ENCODE measurements around the gene IARS1.
A peak's percentile ranks its signal among the peaks of the same experiment; 100 is the strongest.

Gene IARS1

DNA sequence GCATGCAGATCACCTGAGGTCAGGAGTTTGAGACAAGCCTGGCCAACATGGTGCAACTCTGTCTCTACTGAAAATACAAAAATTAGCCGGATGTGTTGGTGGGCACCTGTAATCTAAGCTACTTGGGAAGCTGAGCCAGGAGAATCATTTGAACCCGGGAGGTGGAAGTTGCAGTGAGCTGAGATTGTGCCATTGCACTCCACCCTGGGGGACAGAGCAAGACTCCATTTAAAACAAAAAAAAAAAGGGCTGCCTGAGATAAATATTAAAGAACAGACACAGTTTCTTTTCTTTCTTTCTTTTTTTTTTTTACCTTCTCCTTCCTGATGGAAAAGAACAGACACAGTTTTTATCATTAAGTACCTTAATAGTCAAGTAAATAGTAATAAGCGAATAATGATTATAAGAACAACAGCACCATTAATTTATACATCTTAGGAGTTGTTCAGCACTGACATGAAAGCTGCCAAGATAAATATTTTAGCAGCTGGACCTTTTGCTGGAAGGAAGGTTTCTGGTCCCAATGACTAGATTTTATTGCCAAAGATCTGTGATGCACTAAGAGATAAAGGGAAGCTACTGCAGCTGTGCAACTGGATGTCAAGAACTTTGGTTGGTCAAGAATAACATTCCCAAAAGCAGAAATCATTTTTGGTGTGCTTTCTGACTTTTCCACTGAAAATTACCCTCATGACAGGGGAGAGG lies 39.2 kb upstream of the IARS1 start:
- H3K4me2 ChIP-seq (ENCODE audit: low read length) = no peak overlapping the region
- H3K9me3 ChIP-seq (ENCODE audit: insufficient read depth, low read length) = no peaks in the 10 kb centered on the region
- H3K4me3 ChIP-seq (ENCODE audit: low read length) = no peak overlapping the region
- no peak for TF ChIP-seq EZH2phosphoT487 (IDR thresholded peaks at IDR 0.05; ENCODE audit: low read depth)
- TF ChIP-seq, protein P1, sequence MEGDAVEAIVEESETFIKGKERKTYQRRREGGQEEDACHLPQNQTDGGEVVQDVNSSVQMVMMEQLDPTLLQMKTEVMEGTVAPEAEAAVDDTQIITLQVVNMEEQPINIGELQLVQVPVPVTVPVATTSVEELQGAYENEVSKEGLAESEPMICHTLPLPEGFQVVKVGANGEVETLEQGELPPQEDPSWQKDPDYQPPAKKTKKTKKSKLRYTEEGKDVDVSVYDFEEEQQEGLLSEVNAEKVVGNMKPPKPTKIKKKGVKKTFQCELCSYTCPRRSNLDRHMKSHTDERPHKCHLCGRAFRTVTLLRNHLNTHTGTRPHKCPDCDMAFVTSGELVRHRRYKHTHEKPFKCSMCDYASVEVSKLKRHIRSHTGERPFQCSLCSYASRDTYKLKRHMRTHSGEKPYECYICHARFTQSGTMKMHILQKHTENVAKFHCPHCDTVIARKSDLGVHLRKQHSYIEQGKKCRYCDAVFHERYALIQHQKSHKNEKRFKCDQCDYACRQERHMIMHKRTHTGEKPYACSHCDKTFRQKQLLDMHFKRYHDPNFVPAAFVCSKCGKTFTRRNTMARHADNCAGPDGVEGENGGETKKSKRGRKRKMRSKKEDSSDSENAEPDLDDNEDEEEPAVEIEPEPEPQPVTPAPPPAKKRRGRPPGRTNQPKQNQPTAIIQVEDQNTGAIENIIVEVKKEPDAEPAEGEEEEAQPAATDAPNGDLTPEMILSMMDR (IDR thresholded peaks at IDR 0.05; ENCODE audit: low read depth, low read length) = no peak
- H2AFZ ChIP-seq (ENCODE audit: low read depth, low read length) = no peak overlapping the region
- no peak overlapping the region for H3K9ac ChIP-seq (ENCODE audit: low read length)
- peaks cover 13% of the 10 kb centered on the region for H3K4me1 ChIP-seq (ENCODE audit: low read length)
- peaks cover 20% of the 10 kb centered on the region for H3K36me3 ChIP-seq (replicated peaks; ENCODE audit: low read depth, low read length)
- no peaks in the 10 kb centered on the region for H3K27me3 ChIP-seq (ENCODE audit: low read depth, low read length)
- peaks cover 27% of the 10 kb centered on the region for H3K79me2 ChIP-seq (ENCODE audit: low read length)
- no peaks in the 10 kb centered on the region for H4K20me1 ChIP-seq (ENCODE audit: insufficient read depth, low read length)
- H3K27ac ChIP-seq (ENCODE audit: low read length) = no peak overlapping the region

DNA sequence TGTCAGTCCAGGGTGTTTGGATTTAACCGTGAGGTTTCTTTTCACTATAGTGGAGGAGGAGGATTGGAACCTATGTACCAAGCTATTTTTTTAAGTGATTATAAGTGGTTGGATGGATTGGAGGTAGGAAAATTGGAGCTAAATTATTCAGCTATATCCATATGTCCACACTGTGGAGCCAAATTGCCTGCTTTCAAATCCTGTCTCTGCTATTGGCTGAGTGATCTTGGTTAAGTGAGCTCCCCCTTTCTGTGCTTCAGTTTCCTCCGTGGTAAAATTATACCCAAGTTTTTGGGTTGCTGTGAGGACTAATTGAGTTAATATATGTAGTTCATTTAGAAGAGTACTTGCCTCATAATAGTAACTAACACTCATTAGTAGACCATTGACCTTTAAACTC lies 34.7 kb upstream of the IARS1 start:
- Histone ChIP-seq H3K9ac (ENCODE audit: low read length) (no peak overlapping the region), H3K4me2 (ENCODE audit: low read length) (no peak overlapping the region), H3K79me2 (ENCODE audit: low read length) (peaks cover 66% of the 10 kb centered on the region)

DNA sequence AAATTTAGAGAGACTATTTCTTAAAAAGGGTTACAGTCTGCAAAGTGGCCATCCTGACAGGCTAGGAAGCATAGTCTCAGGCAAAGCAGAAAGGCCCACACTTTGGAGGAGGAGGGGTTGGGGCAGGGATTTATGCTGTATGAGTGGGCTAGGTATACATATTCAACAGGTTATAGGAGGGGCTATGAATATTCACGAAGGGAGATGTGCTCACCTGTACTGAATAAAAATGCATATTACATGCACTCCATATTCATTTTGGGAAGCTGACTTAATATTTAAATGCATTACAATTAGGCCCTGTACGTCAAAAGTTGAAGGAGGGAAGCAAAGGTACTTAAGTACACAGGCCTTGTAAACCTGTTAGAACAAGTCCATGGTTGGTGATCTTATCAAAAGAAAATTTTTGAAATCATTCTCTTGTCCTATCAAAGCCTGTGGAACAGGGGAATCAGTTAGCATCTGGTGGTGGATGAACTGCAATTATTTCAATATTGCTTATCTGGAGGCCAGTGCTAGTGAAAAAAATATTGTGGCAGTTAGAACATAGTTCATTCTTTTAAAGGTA lies 33.9 kb upstream of the IARS1 start:
- H3K4me3 ChIP-seq (ENCODE audit: low read length) = peak overlapping the region; percentile 97

More for the DNA sequence above, 34.7 kb upstream of the IARS1 start:
- Histone ChIP-seq H2AFZ (ENCODE audit: low read depth, low read length) (no peak overlapping the region), H3K36me3 (replicated peaks; ENCODE audit: low read depth, low read length) (peaks cover 2% of the 10 kb centered on the region), H3K4me3 (ENCODE audit: low read length) (no peak overlapping the region), H3K9me3 (ENCODE audit: insufficient read depth, low read length) (no peaks in the 10 kb centered on the region), H3K27me3 (ENCODE audit: low read depth, low read length) (no peaks in the 10 kb centered on the region), H3K27ac (ENCODE audit: low read length) (no peak overlapping the region), H4K20me1 (ENCODE audit: insufficient read depth, low read length) (no peaks in the 10 kb centered on the region), H3K4me1 (ENCODE audit: low read length) (peaks cover 21% of the 10 kb centered on the region)
- TF ChIP-seq, protein P1 (IDR thresholded peaks at IDR 0.05; ENCODE audit: low read depth, low read length) = no peak

DNA sequence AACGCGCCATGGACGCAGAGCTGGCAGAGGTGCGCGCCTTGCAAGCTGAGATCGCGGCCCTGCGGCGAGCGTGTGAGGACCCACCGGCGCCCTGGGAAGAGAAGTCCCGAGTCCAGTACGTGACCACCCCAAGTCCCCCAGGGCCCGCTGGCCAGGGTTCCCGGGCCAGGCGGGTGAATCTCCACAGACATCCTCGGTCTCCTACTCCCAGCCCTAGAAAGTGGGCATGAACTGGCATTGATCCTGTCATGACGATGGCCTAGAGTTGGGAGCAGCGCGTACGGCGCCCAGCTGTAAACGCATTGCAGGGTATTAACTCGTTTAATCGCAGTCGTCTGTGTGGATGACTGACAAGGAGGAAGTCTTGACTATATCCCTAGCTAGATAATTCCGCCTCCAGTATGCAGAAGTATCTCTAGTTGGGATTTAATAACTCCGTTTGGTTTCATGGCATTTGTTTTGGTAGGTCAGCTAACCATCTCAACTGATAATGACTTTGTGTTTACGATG lies 32.5 kb upstream of the IARS1 start:
- Histone ChIP-seq H2AFZ (ENCODE audit: low read depth, low read length) (peak overlapping the region; percentile 98), H3K79me2 (ENCODE audit: low read length) (peaks cover 72% of the 10 kb centered on the region), H3K36me3 (replicated peaks; ENCODE audit: low read depth, low read length) (peaks cover 12% of the 10 kb centered on the region), H3K9ac (ENCODE audit: low read length) (peak overlapping the region; percentile 92), H3K27me3 (ENCODE audit: low read depth, low read length) (no peaks in the 10 kb centered on the region), H3K9me3 (ENCODE audit: insufficient read depth, low read length) (no peaks in the 10 kb centered on the region), H3K4me3 (ENCODE audit: low read length) (peak overlapping the region; percentile 97), H3K4me2 (ENCODE audit: low read length) (peak overlapping the region; percentile 88), H3K4me1 (ENCODE audit: low read length) (peaks cover 21% of the 10 kb centered on the region), H4K20me1 (ENCODE audit: insufficient read depth, low read length) (no peaks in the 10 kb centered on the region), H3K27ac (ENCODE audit: low read length) (peak overlapping the region; percentile 76; the same call in 1 of the 2 replicates)
- TF ChIP-seq, protein P1 (IDR thresholded peaks at IDR 0.05; ENCODE audit: low read depth, low read length) = no peak
- TF ChIP-seq EZH2phosphoT487 (IDR thresholded peaks at IDR 0.05; ENCODE audit: low read depth) = no peak

More for the DNA sequence above, 33.9 kb upstream of the IARS1 start:
- Histone ChIP-seq H3K36me3 (replicated peaks; ENCODE audit: low read depth, low read length) (peaks cover 9% of the 10 kb centered on the region), H3K27me3 (ENCODE audit: low read depth, low read length) (no peaks in the 10 kb centered on the region), H3K27ac (ENCODE audit: low read length) (no peak overlapping the region), H3K9ac (ENCODE audit: low read length) (peak overlapping the region; percentile 92; the same call in 1 of the 2 replicates), H4K20me1 (ENCODE audit: insufficient read depth, low read length) (no peaks in the 10 kb centered on the region), H3K4me2 (ENCODE audit: low read length) (peak overlapping the region; percentile 88), H2AFZ (ENCODE audit: low read depth, low read length) (no peak overlapping the region), H3K79me2 (ENCODE audit: low read length) (peaks cover 72% of the 10 kb centered on the region), H3K4me1 (ENCODE audit: low read length) (peaks cover 21% of the 10 kb centered on the region), H3K9me3 (ENCODE audit: insufficient read depth, low read length) (no peaks in the 10 kb centered on the region)
- TF ChIP-seq, protein P1 (IDR thresholded peaks at IDR 0.05; ENCODE audit: low read depth, low read length) = no peak
